ENCODE data around the gene GNB5. TPM values are rescaled to one million over a fixed set of nuclear protein-coding genes. Genes with fewer than 3 reads are reported as not detected.

The GNB5 gene
- total RNA-seq, 2 donors from 2014 or later: 6.0 to 7.9 TPM

- Histone ChIP-seq H3K36me3 (no peaks in the 10 kb centered on the region), H3K4me3 (no peak overlapping the region), H3K9ac (ENCODE audit: low read depth in 2 of 2, low read length in 2 of 2) (no peak overlapping the region), H3K27me3 (no peaks in the 10 kb centered on the region), H3K9me3 (no peaks in the 10 kb centered on the region), H3K27ac (no peak overlapping the region), H3K4me1 (no peaks in the 10 kb centered on the region)
- intact Hi-C loops (cut with DNase I): no loop called here
- no peak for DNase-seq
- TF ChIP-seq CTCF (IDR thresholded peaks at IDR 0.05): no peak
Measured at GRCh38 chr15:52164631-52165265, 26.4 kb downstream of the GNB5 start.

GRCh38 chr15:52163321-52164190 lies 27.6 kb downstream of the GNB5 start:
- intact Hi-C loops (cut with DNase I): no loop called here
- DNase-seq: no peak
- Histone ChIP-seq H3K27ac (no peak overlapping the region), H3K27me3 (no peaks in the 10 kb centered on the region), H3K9me3 (no peaks in the 10 kb centered on the region), H3K4me1 (no peaks in the 10 kb centered on the region), H3K36me3 (no peaks in the 10 kb centered on the region), H3K9ac (ENCODE audit: low read depth in 2 of 2, low read length in 2 of 2) (no peak overlapping the region), H3K4me3 (no peak overlapping the region)
- TF ChIP-seq CTCF (IDR thresholded peaks at IDR 0.05): no peak

GRCh38 chr15:52162876-52163275 lies 28.3 kb downstream of the GNB5 start:
- H3K27me3 ChIP-seq: no peaks in the 10 kb centered on the region
- no peak overlapping the region for H3K4me3 ChIP-seq
- no peak for TF ChIP-seq CTCF (IDR thresholded peaks at IDR 0.05)
- intact Hi-C loops (cut with DNase I): no loop called here
- no peaks in the 10 kb centered on the region for H3K4me1 ChIP-seq
- H3K36me3 ChIP-seq: no peaks in the 10 kb centered on the region
- no peaks in the 10 kb centered on the region for H3K9me3 ChIP-seq
- no peak overlapping the region for H3K27ac ChIP-seq
- H3K9ac ChIP-seq (ENCODE audit: low read depth in 2 of 2, low read length in 2 of 2): no peak overlapping the region
- DNase-seq: no peak

- no peaks in the 10 kb centered on the region for H3K27me3 ChIP-seq
- no peak for TF ChIP-seq CTCF (IDR thresholded peaks at IDR 0.05)
- no peak overlapping the region for H3K9ac ChIP-seq (ENCODE audit: low read depth in 2 of 2, low read length in 2 of 2)
- no peaks in the 10 kb centered on the region for H3K36me3 ChIP-seq
- intact Hi-C loops (cut with DNase I): no loop called here
- DNase-seq: no peak
- no peaks in the 10 kb centered on the region for H3K4me1 ChIP-seq
- H3K27ac ChIP-seq: no peak overlapping the region
- no peaks in the 10 kb centered on the region for H3K9me3 ChIP-seq
- H3K4me3 ChIP-seq: no peak overlapping the region
Measured at GRCh38 chr15:52162260-52162659, 28.9 kb downstream of the GNB5 start.

GRCh38 chr15:52161406-52161966 lies 29.7 kb downstream of the GNB5 start:
- no peak overlapping the region for H3K9ac ChIP-seq (ENCODE audit: low read depth in 2 of 2, low read length in 2 of 2)
- H3K27me3 ChIP-seq: no peaks in the 10 kb centered on the region
- H3K27ac ChIP-seq: no peak overlapping the region
- H3K36me3 ChIP-seq: no peaks in the 10 kb centered on the region
- H3K4me1 ChIP-seq: no peaks in the 10 kb centered on the region
- DNase-seq: no peak
- intact Hi-C loops (cut with DNase I): no loop called here
- no peak overlapping the region for H3K4me3 ChIP-seq
- TF ChIP-seq CTCF (IDR thresholded peaks at IDR 0.05): no peak
- H3K9me3 ChIP-seq: no peaks in the 10 kb centered on the region

Measured in colonic mucosa (tissue), 4 donors.